Central memory CD4-positive, alpha-beta T cell (primary cell): ENCODE results near the gene P3H4.
"Not testable (repeated sequence)": the region's sequence is repeated elsewhere in the genome, so short reads cannot be mapped to it uniquely, and the experiment has no call there.

Experiments
- DNase-seq: peaks from one replicate; pipeline ENCODE4 v3.0.0; 2022

The P3H4 gene

DNA sequence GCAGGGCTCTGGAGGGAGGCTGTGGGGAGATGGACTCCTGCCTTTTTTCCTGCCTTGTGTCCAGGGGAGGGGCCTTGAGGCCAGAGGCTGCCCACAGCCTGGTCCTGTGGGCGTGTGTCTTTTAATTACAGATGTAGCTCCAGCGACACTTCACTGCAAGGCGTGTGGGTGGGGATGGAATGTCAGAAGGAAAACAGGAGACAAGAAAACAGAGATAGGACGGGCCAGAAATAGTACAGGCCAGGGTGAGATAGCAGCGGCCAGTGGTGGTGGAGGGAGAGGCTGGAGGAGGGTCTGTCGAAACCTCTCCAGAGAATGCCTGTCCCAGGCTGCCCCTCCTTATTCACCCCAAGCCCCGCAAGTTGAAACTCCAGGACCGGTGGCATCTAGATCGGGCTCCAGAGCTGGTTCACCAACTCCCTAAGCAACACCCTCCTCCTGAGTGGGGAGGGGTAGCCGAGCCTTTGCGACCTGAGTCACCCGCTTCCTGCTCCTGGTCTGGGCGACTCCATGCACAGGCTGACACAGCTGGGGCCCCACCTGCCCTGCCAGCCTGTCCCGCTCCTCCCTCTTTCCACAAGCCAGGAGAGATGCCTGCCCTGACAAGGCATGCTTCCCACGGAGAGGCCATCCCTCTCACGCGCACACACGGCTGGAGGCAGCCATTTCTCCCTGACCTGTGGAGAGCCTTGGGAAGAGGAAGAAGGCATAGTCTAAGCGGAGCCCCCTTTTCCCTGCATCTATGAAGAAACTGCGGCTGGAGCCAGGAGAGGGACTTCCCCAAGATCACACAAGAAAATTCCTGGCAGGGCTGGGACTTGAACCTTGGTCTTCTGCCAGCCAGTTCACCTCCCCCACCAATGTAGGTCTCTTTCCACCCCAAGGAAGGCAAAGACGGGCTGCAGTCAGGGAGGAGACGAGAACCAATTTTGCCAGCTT is 18.6 kb downstream of the P3H4 start:
- no peak for DNase-seq

DNA sequence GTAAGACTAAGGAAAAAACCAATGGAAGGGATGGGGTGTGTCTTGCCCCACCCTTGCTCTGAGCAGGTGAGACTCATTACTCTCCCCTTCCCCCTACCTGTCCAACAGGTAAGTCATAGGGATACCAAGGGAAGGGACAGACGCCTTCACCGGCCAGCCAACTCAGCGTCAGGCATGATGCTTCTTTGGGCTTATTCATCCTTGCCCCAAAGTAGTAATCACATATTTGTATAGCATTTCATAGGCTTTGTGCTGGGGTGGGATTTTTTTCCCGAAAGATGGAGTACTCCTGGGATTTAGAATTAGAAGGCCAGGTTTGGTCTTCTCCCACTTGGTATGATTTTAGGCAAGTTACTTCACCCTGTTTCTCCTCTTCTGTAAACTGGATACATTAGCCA is 24.7 kb downstream of the P3H4 start:
- no peak for DNase-seq

DNA sequence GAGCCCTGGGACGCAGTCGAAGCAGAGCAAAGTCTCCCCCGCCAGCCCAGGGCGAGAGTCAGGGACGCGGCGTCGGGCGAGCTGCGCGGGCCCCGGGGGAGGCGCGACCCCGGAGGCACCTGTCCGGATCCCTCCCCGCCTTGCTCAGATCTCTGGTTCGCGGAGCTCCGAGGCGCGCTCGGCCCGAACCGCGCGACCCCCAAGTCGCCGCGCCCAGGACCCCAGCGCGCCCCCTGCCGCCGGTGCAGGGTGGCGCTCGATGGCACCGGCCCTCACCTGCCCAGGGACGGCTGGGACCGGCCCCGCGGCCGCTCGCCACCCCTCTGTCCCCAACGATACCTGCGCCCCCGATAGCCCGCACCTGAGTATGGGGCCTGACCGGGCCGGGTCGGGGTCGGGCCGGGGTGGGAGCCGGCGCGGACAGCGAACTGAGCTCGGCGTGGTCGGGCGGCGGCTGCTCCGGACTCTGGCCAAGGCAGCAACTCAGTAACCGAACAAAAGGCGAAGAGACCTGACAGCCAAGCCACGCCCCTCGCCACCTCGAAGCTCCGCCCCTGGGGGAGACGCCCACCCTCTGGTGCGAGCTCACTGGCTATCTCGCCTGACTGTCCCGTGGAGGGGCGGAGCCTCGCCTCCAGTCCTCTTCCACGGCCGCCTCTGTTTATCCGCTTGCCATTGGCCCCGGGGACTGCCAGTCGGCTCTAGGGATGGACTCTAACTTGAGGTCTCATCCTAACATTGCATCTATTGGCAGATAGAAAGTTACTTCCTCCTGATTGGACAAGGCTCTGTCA is 25.3 kb downstream of the P3H4 start, which contains the start of gene JUP:
Gene JUP, minus strand, starts transcription at position 485 of the 794 bp plus-strand sequence. CDS start 14,857 bp downstream, outside the sequence.
- DNase-seq: peak; percentile 84

DNA sequence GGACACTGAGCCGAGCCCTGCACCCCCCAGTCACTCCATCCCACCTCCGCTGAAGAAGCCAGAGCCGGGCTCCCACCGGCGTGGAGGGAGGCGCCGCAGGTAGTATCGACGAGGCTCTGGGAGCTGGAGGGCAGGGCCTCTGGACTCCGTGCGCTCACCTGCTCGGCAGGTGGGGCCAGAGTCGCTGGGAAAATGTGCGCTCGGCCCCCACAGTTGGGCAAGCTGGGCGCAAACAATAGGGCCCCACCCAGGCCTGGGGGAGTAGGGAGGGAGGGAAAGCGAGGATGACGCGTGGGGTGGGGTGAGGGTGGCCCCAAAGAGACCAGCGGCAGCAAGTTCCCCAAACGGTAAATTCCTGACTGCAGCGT is 25.9 kb downstream of the P3H4 start:
- no peak for DNase-seq

DNA sequence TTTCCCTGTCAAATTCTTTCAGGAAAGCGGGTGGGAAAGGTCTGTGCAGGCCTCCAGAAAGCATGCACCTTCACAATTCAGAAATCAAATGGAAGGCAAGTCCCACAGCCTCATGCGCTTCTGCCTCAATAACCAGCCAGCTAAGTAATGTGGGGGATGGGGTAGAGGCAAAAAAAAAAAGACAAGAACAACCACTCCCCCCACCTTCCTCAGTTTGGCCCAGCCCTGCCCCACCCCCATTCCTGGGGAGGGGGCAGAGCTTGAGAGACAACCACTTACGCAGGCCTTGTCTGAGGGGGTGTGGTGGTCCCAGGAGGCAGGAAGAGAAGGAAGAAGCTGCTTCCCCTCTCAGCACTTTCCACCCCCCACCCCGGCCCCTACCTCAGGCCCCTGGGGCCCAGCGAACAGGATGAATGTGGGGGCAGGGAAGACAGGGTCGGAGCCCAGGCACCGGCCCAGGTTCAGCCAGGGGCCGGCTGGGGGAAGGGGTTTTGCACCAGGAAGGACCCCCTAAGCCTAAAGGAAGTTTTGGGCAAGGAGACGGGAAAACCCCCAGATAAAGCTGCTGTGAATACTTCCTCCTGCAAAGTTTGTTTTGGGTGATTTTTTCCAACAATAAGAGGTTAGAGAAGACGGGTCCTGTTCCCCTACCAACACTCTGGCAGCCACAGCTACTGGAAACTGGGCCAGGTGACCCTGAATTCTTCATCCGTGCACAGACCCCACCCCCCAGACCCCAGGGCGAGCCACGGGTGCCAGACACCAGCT is 26.5 kb downstream of the P3H4 start:
- no peak for DNase-seq

DNA sequence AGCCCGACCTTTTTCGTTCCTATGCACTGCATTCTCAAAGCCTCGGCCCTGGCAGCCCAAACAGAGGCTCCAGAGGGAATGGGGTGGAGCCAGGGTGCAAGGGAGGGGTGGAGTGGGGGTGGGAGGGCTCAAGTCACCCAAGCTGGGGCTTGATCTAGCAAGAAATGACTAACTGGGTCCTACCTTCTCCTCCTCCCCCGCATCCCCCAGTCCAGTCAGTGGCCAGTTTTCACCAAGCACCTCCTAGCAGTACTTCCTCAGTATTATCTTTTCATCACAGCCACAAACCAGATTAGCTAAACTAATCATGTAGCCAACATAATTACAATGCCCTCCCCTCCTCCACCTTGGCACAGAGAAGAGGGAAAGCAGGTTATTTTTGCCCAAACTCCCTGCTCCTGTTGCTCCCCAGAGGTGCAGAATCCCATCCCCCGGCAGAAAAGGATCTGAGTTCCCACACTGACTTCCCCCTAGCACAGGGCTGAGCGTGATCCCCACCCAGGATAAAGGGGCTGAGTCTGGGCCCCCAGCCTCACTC is 27.5 kb downstream of the P3H4 start:
- no peak for DNase-seq

DNA sequence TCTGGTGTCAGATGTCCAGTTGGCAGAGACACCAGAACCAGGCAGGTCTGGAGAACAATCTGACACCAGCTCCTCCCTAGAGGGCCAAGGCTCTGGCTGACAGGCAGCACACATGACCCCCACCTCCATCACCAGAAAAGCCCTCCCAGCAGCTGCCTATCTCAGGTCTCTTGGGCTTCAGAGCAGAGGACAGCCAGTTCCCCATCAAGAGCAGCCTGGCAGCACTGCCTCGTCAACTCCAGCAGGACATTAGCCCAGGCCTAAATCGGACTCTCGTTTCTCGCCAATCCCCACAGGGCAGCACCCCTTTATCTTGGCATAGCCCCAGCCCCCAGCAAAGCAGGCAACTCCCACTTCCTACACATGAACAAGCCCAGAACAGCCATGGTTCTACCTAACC is 29.6 kb downstream of the P3H4 start:
- no peak for DNase-seq

DNA sequence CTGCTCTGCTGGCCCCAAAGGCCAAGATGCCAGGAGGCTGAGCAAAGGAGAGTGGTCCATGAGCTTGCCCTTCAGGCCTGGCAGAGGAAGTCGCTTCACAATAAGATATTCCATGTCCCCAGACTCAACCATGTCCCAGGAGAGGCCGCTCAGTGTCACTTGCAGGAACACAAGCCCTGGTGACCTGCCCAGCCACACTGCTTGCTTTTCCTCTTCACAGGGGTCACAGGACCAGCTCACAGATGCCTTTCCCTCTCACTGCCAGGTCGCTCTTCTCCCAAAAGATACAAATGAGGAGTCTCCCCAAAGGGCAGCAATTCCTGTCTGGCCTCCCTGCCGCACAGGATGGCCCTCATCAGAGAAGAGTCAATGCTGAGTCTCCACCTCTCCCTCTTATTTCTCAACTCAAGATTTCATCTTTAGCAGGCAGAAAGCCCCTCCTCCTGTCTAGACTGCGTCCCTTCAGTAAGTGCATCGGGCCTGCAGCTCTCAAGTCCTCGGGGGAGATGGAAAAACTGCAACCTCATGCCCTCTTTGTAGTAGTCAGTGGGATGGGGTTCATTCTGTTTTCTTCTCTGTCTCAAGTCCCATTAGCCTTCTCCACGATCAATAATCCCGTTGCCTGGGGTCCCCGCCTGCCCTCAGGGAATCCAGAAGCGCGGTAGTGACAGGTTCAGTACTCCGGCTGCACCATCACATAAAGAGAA is 30.2 kb downstream of the P3H4 start:
- no peak for DNase-seq

DNA sequence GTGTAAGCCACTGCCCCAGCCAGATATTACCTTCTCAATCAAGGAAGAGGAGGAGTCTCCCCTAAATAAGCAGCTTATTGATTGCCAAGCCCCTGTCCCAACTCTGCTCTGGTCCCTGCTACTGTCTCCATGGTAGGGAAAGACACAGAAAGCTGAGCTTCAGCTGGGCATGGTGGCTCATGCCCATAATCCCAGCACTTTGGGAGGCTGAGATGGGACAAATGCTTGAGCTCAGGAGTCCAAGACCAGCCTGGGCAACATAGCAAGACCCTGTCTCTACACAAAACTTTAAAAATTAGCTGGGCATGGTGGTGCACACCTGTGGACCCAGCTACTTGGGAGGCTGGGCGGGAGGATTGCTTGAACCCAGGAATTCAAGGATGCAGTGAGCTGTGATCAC is 31.8 kb downstream of the P3H4 start:
- DNase-seq: no peak

DNA sequence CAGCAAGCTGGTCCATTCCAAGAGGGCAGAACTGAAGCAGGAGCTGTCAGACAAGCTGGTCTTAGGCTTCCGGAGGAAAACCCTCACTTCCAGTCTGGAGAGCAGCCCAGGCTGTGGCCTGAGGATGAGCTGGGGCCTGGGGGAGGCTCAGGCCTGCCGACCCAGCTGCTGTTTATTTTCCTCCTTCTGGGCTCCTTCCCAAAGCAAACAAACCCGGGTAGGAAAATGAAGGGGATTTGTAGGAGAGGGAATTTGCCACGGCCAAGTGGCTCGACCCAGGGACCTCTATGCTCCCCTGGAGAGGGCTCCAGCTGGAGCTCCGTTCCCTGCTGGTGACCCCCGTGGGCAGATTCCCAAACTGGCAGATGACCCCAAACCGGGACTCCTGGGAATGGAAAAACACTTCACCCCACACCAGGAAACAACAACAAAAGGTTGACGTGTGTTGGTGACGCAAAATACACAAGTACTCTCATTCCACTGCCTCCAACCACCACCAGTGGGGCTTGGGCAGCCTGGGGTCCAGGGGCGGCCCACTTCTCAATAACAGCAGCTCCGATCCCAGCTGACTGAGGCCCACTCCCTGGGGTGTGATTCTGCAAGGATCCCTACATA is 34.1 kb downstream of the P3H4 start:
- DNase-seq: no peak

DNA sequence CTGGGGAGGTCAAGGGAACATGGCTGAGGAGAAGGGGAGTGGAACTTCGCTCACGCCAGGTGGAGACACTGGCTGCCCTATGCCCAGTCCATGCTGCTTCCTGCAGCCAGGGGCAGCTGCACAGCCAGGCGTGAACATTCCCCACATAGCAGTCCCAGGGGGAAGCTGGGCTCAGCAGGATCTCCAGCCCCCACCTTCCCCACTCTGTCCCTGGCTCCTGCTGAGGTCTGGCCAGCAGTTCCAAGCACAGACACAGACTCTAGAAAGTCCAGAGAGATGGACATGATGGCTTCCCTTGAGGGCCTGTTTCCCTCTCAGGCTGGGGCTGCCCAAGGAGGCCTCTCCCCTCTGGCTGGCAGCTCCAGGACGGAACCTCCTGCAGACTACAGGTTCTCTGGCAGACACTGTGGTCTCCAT is 34.6 kb downstream of the P3H4 start:
- no peak for DNase-seq

DNA sequence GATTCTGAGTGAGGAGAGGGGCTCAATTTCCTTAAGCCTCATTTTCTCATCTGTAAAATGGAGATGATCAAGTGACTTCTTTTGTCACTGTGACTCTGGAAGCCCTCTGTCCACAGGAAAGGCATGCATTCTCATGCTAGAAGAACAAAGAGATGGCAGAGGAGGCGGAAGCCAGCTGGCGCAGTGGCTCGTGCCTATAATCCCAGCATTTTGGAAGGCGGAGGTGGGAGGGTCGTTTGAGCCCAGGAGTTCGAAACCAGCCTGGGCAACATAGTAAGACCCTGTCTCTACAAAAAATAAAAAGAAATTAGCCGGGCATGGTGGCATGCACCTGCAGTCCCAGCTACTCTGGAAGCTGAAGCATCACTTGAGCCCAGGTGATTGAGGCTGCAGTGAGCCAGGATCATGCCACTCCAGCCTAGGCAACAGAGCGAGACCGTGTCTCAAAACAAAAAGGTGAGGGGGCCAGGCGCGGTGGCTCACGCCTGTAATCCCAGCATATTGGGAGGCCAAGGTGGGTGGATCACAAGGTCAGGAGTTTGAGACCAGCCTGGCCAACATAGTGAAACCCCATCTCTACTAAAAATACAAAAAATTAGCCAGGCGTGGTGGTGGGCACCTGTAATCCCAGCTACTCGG is 35.4 kb downstream of the P3H4 start:
- not testable (repeated sequence) for DNase-seq

DNA sequence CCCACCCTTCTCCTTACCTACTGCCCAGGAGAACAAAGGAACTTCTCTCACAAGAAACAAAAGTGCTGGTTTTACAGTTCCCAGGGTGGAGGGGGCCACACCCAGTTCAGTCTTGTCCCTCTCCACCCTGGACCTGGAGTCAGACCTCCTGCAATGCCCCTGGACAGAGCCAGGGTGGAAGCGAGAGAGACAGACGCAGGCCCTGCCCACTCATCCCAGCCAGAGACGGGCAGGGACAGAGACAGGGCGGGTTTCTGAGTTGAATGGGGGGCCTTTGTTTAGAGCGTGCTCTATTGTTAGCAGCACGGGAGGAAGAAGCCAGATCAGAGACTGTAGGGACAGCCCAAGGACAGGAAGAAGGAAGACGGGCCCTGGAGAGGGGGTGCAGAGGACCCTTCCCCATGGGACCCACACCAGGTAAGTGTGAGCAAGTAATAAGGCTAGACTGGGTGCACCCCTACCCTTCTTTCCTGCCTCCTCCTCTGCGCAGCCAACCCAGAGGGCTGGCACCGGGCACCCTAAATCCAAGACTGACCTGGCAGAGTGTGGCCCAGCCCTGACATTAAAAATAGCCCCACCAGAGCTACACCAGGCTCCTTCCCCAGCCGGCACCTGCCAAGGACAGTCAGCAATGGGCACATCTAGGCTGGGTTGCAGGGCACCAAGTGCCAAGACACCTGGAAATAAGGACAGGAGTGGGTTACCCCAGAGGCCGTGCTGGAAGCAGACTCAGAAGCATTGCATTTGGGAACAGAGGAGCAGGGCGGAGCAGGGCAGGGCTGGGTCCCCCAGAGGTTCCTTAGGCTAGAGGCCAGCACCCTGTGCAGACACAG is 36.1 kb downstream of the P3H4 start:
- no peak for DNase-seq

DNA sequence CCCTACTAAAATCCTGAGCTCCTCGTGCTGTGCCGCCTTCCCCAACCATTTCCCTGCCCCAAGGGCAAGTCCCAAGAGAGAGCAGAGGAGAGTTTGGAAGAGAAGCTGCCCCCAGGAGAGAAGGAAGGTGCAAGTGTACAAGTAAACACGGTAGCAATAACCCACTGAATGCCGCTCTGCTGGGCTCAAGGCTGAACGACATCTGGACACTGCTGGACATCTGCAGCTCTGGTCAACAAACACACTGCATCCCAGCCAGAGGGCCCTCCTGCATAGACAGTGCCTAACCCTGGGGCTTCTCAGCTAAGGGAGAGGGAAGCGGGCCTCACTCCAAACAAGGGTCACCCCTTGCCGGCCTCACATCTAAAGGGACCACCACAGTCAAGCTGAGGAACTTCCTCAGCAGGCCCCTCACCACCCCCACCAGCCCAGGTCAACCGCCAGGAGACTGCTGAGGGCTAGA is 38.0 kb downstream of the P3H4 start:
- no peak for DNase-seq

DNA sequence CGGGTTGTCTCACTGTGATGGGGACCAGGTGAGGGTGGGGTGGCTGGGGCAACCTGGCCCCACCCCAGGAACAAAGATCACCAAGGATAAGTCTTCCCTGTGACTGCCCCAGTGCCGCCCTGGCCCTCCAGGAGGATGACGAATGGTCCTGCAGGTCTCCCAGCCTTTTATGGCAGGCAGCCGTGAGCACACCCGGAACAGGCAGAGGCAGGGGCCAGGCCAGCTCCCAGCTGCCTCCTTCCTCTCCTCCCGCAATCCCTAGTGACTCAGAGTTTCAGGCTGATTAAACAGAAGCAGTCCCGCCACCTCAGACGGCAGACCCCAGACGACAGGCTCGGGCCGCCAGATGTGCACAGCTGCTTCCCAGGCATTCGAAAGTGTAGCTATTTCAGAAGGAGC is 38.6 kb downstream of the P3H4 start:
- DNase-seq: no peak

DNA sequence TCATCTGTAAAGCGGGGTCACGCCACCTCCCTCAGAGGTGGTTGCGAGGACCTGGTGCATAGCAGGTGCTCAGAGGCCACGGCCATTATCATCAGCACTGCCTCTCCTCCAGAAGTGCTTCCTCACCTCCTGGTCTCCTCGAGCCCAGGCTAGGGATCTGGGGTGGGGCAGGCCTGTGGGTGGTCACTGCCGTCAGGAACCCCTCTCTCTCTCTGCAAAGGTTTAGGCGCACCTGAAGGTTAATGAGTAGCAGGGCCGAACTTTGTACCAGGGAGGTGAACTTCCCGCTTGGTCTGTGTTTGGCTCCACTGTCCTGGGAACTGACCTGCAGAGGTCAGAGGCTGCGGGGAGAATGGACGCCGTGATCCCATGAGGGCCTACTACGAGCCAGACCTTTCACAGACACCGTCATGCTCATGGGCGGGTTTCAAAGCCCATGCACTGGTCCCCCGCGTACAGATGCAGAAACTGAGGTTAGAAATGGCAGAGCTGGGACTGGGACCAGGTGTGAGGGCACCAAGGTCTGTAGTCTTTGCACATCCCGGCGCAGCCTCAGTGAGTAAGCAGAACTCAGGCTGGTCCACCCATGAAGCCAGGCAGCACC is 39.1 kb downstream of the P3H4 start:
- DNase-seq: no peak

DNA sequence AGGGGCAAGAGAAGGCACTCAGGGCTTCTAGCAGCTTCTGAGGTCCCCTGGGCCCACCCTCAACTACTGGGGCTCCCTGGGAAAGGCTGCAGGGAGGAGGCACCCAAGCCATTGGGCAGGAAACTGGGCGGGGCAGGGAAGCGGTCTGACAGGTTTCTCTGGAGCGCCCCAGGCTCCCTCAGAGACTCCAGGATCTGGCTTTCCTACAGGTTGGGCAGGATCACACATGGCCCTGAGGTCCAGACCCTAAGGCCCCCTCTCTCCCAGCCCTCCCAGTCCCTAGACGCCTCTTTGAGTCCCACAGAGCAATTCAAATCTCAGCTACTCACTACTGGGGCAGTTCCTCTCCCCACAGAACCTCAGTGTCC is 39.5 kb downstream of the P3H4 start:
- no peak for DNase-seq

DNA sequence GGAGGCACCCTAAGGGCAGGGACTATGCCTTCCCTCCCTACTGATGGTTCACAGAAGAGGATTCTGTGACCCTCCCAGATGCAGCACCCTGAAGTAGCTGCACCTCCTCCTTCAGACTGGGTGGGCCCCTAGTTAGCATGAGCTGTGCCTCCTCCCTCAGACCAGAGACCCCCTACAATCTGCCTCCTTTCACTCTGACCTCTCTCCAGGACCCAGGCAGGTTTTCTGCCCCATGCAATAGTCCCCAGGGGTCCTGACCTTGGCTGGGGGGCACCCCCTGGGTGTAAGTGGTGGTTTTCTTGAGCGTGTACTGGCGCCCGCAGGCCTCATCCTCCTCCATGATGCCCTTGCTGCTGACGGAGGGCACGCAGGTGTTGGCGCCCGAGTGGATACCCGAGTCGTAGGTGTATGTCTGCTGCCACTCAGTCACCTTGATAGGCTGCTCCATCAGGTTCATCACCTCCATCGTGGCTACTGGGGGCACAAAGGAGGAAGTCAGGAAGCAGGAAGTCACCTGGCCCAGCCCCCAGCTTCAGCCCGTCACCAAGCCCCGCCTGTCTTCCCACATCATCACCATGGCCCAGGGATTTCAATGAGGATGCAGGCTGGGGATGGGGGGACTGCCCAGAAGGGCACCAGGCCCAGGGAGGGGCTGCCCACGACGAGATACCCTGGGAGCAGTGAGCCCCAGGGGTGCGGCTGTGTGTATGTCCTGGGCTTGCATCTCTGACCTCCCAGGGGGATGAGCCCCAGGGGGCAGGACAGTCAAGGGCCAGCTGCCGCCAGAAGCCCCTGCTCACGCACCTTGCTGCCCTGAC is 40.2 kb downstream of the P3H4 start:
- DNase-seq: no peak

DNA sequence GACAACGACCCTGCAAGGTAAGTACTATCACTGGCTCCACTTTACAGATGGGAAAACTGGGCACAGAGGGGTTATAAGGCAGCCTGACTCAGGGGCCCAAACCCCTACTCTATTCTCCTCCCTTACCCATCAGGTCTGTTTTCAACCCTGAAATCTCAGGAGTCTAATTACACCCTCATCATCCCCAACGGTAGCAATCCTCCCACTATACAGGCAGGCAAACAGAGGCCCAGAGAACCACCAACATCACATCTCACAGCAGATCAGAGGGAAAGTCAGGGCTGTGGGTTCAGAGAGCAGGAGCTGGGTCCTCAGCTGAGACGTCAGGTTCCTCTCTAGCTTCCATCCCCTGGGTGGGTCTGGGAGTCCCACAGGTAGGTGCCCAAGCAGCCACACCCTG is 41.8 kb downstream of the P3H4 start:
- DNase-seq: no peak
